PFSK-1 (cell line): ENCODE results near the gene LHX3.

ENCODE experiments used
- FOXP2 ChIP-seq: optimal IDR thresholded peaks from 2 replicates; pipeline ENCODE3; 2011; ENCODE audit warnings: borderline replicate concordance, control low read depth, inconsistent platforms; ENCODE audit not compliant: insufficient read depth; ENCODE audit errors: extremely low read length, extremely low read depth
- POLR2AphosphoS5 ChIP-seq: IDR thresholded peaks from 2 replicates; pipeline ENCODE4 v1.6.1; 2012; ENCODE audit warnings: low read depth, mild to moderate bottlenecking, control low read depth, low read length, moderate library complexity
- SIN3A ChIP-seq: IDR thresholded peaks from 2 replicates; pipeline ENCODE4 v1.6.1; 2012; ENCODE audit warnings: mild to moderate bottlenecking, low read length, moderate library complexity, borderline replicate concordance; ENCODE audit not compliant: insufficient read depth
- TAF1 ChIP-seq: IDR thresholded peaks from 2 replicates; pipeline ENCODE4 v1.6.1; 2012; ENCODE audit warnings: low read length, control low read depth, borderline replicate concordance; ENCODE audit not compliant: insufficient read depth
- TF ChIP-seq, protein P1 (sequence below), 2 experiments: IDR thresholded peaks; 2 replicates each; pipeline versions ENCODE4 v1.6.1 to v1.8.0; 2011 to 2012; ENCODE audit warnings: low read depth in 2 of 2, low read length in 2 of 2, control low read depth in 1 of 2, inconsistent platforms in 1 of 2, mild to moderate bottlenecking in 1 of 2, moderate library complexity in 1 of 2; ENCODE audit not compliant: insufficient read depth in 1 of 2

- TF ChIP-seq TAF1 = no peak
- TF ChIP-seq POLR2AphosphoS5 = no peak
- TF ChIP-seq SIN3A = no peak
- TF ChIP-seq, protein P1, sequence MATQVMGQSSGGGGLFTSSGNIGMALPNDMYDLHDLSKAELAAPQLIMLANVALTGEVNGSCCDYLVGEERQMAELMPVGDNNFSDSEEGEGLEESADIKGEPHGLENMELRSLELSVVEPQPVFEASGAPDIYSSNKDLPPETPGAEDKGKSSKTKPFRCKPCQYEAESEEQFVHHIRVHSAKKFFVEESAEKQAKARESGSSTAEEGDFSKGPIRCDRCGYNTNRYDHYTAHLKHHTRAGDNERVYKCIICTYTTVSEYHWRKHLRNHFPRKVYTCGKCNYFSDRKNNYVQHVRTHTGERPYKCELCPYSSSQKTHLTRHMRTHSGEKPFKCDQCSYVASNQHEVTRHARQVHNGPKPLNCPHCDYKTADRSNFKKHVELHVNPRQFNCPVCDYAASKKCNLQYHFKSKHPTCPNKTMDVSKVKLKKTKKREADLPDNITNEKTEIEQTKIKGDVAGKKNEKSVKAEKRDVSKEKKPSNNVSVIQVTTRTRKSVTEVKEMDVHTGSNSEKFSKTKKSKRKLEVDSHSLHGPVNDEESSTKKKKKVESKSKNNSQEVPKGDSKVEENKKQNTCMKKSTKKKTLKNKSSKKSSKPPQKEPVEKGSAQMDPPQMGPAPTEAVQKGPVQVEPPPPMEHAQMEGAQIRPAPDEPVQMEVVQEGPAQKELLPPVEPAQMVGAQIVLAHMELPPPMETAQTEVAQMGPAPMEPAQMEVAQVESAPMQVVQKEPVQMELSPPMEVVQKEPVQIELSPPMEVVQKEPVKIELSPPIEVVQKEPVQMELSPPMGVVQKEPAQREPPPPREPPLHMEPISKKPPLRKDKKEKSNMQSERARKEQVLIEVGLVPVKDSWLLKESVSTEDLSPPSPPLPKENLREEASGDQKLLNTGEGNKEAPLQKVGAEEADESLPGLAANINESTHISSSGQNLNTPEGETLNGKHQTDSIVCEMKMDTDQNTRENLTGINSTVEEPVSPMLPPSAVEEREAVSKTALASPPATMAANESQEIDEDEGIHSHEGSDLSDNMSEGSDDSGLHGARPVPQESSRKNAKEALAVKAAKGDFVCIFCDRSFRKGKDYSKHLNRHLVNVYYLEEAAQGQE (IDR thresholded peaks at IDR 0.05; ENCODE audit: insufficient read depth in 1 of 2, low read depth in 2 of 2, low read length in 2 of 2) = no peak
- TF ChIP-seq FOXP2 = no peak
Observed at GRCh38 chr9:136159851-136160250, 45.1 kb downstream of the LHX3 start.
